ENCODE data around the gene NTNG1.

NTNG1 gene

DNA sequence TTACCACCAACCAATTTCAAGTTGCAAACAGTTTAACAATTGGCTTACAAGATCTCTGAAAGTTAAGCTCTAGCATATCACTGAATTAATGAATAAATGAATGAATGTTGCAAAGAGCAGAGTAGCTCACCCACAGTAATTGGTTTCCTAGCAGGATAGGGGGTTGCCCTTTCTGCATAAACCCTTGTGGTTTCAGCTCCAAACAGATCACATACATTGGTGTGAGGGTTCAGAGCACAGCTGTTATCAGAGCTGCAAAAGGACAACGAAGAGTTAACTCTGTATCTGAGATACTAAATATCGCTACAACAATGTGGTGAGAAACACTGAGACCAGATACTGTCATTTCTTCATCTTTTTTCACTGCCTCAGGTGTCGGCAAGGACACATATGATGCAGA is 46.6 kb downstream of the NTNG1 start:
- Histone ChIP-seq H3K4me3 (ENCODE audit: low read length) (no peak overlapping the region), H3K27me3 (ENCODE audit: insufficient read depth, low read length) (no peaks in the 10 kb centered on the region), H3K36me3 (ENCODE audit: insufficient read depth, low read length) (no peaks in the 10 kb centered on the region), H2AFZ (ENCODE audit: low read depth, low read length) (no peak overlapping the region), H3K9me3 (ENCODE audit: low read length) (no peaks in the 10 kb centered on the region), H3K4me1 (ENCODE audit: insufficient read depth, low read length) (peaks cover 27% of the 10 kb centered on the region)

DNA sequence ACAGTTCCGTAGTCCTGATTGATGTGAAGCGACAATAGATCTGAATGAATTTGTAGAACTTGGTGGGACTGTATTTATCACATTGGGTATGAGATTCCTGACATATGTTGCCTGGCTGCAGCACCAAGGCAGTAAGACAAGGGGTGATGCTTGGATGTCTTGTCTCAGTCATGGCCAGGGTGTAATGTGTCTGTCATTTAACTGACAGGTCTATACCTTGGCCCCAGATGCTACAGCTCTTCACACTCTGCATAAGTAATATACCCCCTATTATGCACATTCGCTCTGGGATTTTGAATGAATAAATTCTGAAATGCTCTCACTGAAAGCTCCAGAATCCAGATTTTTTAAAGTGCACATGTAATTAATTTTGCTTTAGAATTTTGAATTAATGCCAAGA is 47.3 kb downstream of the NTNG1 start:
- Histone ChIP-seq H3K27me3 (ENCODE audit: insufficient read depth, low read length) (no peaks in the 10 kb centered on the region), H3K4me3 (ENCODE audit: low read length) (no peak overlapping the region), H3K4me1 (ENCODE audit: insufficient read depth, low read length) (peaks cover 20% of the 10 kb centered on the region), H2AFZ (ENCODE audit: low read depth, low read length) (no peak overlapping the region), H3K9me3 (ENCODE audit: low read length) (no peaks in the 10 kb centered on the region), H3K36me3 (ENCODE audit: insufficient read depth, low read length) (no peaks in the 10 kb centered on the region)

DNA sequence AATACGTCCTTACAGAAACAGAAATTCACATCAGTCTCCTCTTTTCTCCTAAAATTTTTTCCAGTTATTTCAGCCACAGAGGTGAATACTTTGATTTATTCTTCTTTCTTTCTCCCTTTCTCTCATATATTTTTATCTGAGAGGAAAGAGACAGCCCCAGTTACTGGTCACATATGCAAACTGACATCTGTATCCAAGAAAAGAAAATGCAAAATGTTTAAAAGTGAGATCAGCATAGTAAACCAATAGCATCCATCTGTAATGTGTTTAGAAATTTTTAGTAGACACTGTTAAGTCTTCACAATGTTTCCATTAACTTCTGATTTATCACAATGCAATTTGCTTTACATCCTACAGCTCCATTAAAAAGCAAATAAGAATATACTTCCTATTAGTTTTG is 53.5 kb downstream of the NTNG1 start:
- no peaks in the 10 kb centered on the region for H3K27me3 ChIP-seq (ENCODE audit: insufficient read depth, low read length)

DNA sequence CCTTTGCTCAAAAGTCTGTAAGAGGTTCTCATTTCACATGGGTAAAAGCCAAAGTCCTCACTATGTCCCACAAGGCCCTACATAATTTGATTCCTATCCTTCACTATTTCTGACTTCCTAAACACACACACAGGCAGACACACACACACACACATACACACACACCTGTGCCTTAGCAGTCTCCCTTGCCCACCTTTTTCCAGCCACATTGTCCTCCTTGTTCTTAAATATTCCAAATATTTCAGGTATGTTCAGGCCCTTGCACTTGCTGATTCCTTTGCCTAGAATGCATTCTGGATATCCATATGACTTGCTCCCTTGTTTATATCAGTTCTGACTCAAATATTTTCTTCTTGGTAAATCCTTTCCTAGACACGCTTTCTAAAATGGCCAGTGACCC is 54.6 kb downstream of the NTNG1 start:
- H3K4me1 ChIP-seq (ENCODE audit: insufficient read depth, low read length) = no peaks in the 10 kb centered on the region
- H3K36me3 ChIP-seq (ENCODE audit: insufficient read depth, low read length) = no peaks in the 10 kb centered on the region
- no peak overlapping the region for H3K4me3 ChIP-seq (ENCODE audit: low read length)
- no peaks in the 10 kb centered on the region for H3K27me3 ChIP-seq (ENCODE audit: insufficient read depth, low read length)
- H2AFZ ChIP-seq (ENCODE audit: low read depth, low read length) = no peak overlapping the region
- H3K9me3 ChIP-seq (ENCODE audit: low read length) = no peaks in the 10 kb centered on the region

More for the DNA sequence above, 53.5 kb downstream of the NTNG1 start:
- Histone ChIP-seq H3K4me3 (ENCODE audit: low read length) (no peak overlapping the region), H3K9me3 (ENCODE audit: low read length) (no peaks in the 10 kb centered on the region), H3K36me3 (ENCODE audit: insufficient read depth, low read length) (no peaks in the 10 kb centered on the region), H2AFZ (ENCODE audit: low read depth, low read length) (no peak overlapping the region), H3K4me1 (ENCODE audit: insufficient read depth, low read length) (no peaks in the 10 kb centered on the region)

DNA sequence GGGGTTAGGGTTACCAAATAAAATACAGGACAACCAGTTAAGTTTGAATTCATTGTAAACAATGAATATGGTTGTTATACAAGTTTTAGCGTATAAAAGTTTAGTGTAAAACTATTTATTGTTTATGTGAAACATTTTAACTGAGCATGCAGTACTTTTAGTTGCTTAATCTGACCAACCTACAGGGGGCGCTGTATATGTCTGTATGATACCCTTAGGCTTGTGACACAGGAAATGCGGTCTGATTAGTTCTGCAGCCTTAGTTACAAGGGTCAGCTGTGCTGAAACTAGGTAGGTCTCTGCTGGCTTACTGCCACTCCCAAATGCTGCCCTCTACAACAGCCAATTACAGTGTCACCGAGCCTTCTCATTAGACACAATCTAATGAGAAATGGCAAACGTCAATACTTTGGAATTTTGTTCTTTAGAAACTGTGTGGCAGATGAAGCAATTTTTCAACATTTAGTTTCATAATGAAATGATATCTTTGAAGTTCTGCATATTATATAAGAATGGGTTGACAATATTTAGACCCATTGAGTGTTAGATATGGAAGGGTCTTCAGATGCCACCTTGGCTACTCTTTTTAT is 56.2 kb downstream of the NTNG1 start:
- Histone ChIP-seq H3K4me1 (ENCODE audit: insufficient read depth, low read length) (no peaks in the 10 kb centered on the region), H3K27me3 (ENCODE audit: insufficient read depth, low read length) (no peaks in the 10 kb centered on the region), H2AFZ (ENCODE audit: low read depth, low read length) (no peak overlapping the region), H3K4me3 (ENCODE audit: low read length) (no peak overlapping the region), H3K36me3 (ENCODE audit: insufficient read depth, low read length) (no peaks in the 10 kb centered on the region), H3K9me3 (ENCODE audit: low read length) (no peaks in the 10 kb centered on the region)

DNA sequence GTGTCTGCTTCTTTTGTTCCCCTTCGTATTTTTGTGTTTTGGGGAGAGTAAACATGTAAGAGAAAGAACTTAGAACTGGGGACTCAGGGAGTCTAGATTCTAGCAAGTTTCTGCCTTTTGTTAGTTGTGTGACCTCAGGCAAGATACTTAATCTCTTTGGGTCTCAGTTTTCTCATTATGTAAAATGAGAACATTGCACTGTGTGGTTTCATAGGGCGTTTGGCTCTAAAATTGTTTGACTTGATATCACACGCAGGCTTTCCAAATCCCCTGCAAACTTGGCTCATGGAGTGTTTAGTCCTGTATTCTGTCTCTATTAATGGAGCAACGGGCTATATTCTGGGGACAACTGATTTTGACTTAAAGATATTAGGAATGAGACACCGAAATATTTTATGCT is 57.7 kb downstream of the NTNG1 start:
- Histone ChIP-seq H3K4me3 (ENCODE audit: low read length) (no peak overlapping the region), H3K27me3 (ENCODE audit: insufficient read depth, low read length) (no peaks in the 10 kb centered on the region), H3K36me3 (ENCODE audit: insufficient read depth, low read length) (no peaks in the 10 kb centered on the region), H3K9me3 (ENCODE audit: low read length) (no peaks in the 10 kb centered on the region), H2AFZ (ENCODE audit: low read depth, low read length) (no peak overlapping the region), H3K4me1 (ENCODE audit: insufficient read depth, low read length) (no peaks in the 10 kb centered on the region)

DNA sequence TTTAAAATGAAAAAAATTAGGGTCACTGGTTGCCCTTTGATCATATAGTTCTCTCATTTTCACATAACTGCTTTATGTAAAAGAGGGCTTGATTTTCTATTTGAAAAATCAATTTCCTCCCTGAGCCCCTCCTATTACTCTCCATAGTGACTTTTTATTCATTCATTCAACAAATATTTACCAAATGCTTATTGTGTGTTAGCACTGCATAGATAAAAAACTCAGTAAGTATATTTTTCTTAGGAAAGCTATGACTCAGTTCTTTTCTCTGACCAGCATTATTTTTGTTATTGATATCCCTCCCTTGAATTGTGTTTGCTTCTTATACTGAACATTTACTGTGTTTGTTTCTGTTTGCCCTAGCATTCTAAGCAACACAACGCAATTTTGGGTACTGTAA is 59.8 kb downstream of the NTNG1 start:
- Histone ChIP-seq H3K36me3 (ENCODE audit: insufficient read depth, low read length) (no peaks in the 10 kb centered on the region), H2AFZ (ENCODE audit: low read depth, low read length) (no peak overlapping the region), H3K4me3 (ENCODE audit: low read length) (no peak overlapping the region), H3K4me1 (ENCODE audit: insufficient read depth, low read length) (no peaks in the 10 kb centered on the region), H3K9me3 (ENCODE audit: low read length) (no peaks in the 10 kb centered on the region), H3K27me3 (ENCODE audit: insufficient read depth, low read length) (no peaks in the 10 kb centered on the region)

DNA sequence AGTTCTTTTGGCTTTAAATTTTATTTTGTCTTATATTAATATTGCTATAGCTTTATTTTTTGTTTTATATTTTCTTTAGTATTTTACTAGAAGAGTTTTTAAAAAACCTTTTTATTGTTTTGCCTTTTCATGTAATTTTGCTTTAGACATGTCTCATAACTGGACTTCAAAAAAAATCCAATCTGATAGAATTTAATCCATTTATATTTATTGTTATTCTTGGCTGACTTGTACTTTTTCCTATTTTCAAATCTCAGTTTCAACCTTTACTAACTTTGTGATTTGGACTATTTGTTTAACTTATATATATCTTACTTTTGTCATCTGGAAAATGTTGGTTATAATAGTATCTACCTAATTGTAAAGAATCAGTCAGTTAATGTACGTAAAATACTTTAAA is 61.2 kb downstream of the NTNG1 start:
- Histone ChIP-seq H3K4me3 (ENCODE audit: low read length) (no peak overlapping the region), H3K4me1 (ENCODE audit: insufficient read depth, low read length) (peaks cover under 1% of the 10 kb centered on the region), H2AFZ (ENCODE audit: low read depth, low read length) (no peak overlapping the region), H3K36me3 (ENCODE audit: insufficient read depth, low read length) (no peaks in the 10 kb centered on the region), H3K27me3 (ENCODE audit: insufficient read depth, low read length) (no peaks in the 10 kb centered on the region), H3K9me3 (ENCODE audit: low read length) (no peaks in the 10 kb centered on the region)

DNA sequence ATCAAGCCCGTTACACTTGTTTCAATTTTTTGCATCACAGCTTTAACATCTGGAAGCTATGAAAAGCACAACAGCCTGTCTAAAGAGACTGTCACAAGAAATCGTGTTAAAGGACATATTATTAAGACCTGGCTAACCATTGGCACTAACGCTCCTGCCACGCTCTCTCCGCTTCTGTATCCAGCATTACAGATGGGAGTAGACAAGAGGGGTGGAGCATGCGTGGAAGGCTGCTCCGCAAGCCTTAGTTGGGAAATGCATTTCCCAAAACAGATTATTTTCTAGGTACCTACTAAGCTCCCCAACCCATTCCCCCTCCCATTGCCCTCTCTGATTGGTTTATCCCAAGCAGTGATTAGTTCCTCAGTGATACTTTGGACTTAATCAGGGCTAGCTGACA is 72.4 kb downstream of the NTNG1 start:
- Histone ChIP-seq H3K9me3 (ENCODE audit: low read length) (no peaks in the 10 kb centered on the region), H3K4me3 (ENCODE audit: low read length) (no peak overlapping the region), H2AFZ (ENCODE audit: low read depth, low read length) (no peak overlapping the region), H3K27me3 (ENCODE audit: insufficient read depth, low read length) (no peaks in the 10 kb centered on the region), H3K36me3 (ENCODE audit: insufficient read depth, low read length) (no peaks in the 10 kb centered on the region), H3K4me1 (ENCODE audit: insufficient read depth, low read length) (no peaks in the 10 kb centered on the region)

DNA sequence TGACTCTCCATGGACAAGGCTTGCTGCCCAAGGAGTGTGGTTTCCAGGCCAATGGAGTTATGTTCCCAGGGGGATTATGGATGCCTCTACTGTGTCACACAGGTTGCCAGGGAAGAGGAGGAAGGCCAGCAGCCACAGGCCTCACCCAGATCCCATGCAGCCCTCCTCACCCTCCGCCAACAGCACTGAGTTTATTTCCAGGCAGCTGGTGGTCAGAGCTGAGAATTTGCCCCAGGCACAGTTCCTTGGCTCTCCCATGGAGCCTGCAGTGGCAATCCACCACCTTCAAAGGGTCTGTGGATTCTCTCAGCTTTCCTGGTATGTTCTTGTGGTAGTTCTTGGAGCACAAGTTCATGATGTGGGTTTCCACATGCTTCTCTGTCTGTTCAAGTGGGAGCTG is 79.2 kb downstream of the NTNG1 start:
- Histone ChIP-seq H3K4me3 (ENCODE audit: low read length) (no peak overlapping the region), H3K27me3 (ENCODE audit: insufficient read depth, low read length) (no peaks in the 10 kb centered on the region), H3K9me3 (ENCODE audit: low read length) (no peaks in the 10 kb centered on the region), H2AFZ (ENCODE audit: low read depth, low read length) (no peak overlapping the region), H3K36me3 (ENCODE audit: insufficient read depth, low read length) (no peaks in the 10 kb centered on the region), H3K4me1 (ENCODE audit: insufficient read depth, low read length) (no peaks in the 10 kb centered on the region)

DNA sequence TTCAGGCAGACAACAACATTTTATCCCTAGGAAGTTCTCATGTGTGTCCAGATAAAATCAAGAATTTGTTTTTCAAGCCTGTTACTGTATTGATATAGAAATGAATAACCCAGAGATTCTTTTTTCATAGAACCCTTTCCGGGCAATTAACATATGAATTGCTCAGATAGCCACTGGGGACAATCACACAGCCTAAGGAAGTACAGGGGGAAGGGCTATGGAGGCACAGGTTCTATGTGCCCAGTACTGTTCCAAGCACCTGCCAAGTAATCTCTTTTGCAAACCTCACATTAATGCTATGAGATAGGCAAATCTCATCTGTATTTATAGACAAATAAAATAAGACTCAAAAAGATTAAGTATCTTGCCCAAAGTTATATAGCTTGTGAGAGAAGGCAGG is 84.9 kb downstream of the NTNG1 start:
- no peaks in the 10 kb centered on the region for H3K27me3 ChIP-seq (ENCODE audit: insufficient read depth, low read length)
- H3K9me3 ChIP-seq (ENCODE audit: low read length) = no peaks in the 10 kb centered on the region
- H3K4me1 ChIP-seq (ENCODE audit: insufficient read depth, low read length) = no peaks in the 10 kb centered on the region
- H3K4me3 ChIP-seq (ENCODE audit: low read length) = no peak overlapping the region
- H2AFZ ChIP-seq (ENCODE audit: low read depth, low read length) = no peak overlapping the region
- H3K36me3 ChIP-seq (ENCODE audit: insufficient read depth, low read length) = no peaks in the 10 kb centered on the region

DNA sequence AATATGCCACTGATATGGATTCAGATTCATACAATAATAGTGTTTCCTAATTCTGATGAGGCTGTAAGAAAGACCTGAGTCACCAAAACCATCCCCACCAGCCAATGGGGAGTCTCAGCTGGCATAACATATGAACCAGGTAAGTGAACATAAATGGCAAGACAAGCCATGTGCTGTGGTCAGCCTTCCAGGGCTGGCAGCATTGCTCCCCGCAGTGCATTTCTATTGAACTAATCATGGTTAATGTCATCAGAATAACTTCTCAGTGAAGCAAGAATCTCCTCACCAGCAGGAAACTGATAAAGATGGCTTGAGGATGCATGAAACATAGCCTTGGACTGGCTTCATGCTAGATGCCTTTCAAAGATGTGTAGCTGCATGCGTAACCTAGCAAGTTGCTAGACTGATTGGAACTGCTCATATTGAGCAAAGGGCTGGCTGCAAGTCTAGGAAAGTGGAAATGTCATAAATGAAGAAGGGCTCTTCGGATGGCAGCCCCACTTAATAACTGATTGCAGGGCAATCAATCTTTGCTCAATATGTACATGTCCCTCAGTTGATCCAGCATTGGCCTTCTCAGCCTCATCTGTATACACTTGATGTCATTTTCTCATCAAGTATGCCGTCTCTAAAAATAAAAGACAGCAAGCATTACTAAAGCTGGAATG is 88.0 kb downstream of the NTNG1 start:
- Histone ChIP-seq H3K4me1 (ENCODE audit: insufficient read depth, low read length) (no peaks in the 10 kb centered on the region), H3K36me3 (ENCODE audit: insufficient read depth, low read length) (no peaks in the 10 kb centered on the region), H3K9me3 (ENCODE audit: low read length) (no peaks in the 10 kb centered on the region), H3K4me3 (ENCODE audit: low read length) (no peak overlapping the region), H2AFZ (ENCODE audit: low read depth, low read length) (no peak overlapping the region), H3K27me3 (ENCODE audit: insufficient read depth, low read length) (no peaks in the 10 kb centered on the region)

DNA sequence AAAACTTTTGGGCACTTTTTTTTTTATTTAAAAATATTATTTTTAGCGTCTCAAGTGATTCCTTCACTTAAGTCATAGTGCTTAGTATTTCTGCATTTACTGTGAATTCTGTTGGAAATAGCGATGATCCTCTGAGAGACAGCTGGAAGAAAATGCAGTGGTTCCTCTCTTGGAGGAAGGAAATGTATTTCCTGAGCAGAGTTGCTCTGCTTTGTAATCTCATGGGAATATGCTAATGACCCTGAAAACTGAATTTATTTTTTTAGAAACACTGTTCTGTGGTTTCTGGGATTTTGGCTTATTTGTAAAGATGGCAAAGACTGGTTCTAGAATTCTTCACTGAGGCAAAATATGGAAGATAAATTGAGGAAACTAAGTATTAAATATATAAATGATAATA is 88.9 kb downstream of the NTNG1 start:
- no peaks in the 10 kb centered on the region for H3K36me3 ChIP-seq (ENCODE audit: insufficient read depth, low read length)
- H3K27me3 ChIP-seq (ENCODE audit: insufficient read depth, low read length) = no peaks in the 10 kb centered on the region
- no peak overlapping the region for H2AFZ ChIP-seq (ENCODE audit: low read depth, low read length)
- H3K9me3 ChIP-seq (ENCODE audit: low read length) = no peaks in the 10 kb centered on the region
- H3K4me3 ChIP-seq (ENCODE audit: low read length) = no peak overlapping the region
- H3K4me1 ChIP-seq (ENCODE audit: insufficient read depth, low read length) = no peaks in the 10 kb centered on the region

DNA sequence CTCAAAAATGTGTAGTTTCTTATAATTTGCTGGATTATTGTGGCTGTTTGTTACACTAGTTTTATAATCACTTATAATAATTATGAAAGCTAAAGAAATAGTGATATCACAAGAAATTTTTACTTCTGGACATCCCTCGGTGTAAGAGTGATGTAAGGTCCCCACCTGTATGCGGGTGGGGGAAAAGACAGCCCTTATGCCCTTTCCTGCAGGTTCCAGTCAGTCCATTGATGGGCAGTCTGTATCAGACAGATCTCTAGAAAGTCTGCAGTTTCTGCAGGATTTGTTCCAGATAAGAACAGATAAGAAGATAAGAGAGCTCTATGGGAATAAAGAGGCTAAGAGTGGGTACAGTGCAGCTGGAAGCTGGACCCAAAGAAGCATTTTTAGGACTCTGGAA is 89.3 kb downstream of the NTNG1 start:
- no peak overlapping the region for H3K4me3 ChIP-seq (ENCODE audit: low read length)
- H3K4me1 ChIP-seq (ENCODE audit: insufficient read depth, low read length) = no peaks in the 10 kb centered on the region
- H3K27me3 ChIP-seq (ENCODE audit: insufficient read depth, low read length) = no peaks in the 10 kb centered on the region
- no peaks in the 10 kb centered on the region for H3K36me3 ChIP-seq (ENCODE audit: insufficient read depth, low read length)
- H2AFZ ChIP-seq (ENCODE audit: low read depth, low read length) = no peak overlapping the region
- H3K9me3 ChIP-seq (ENCODE audit: low read length) = no peaks in the 10 kb centered on the region
